Suprapubic skin (tissue), 4 donors: ENCODE results near the gene ACP6. TPM values are rescaled to one million over a fixed set of nuclear protein-coding genes. Genes with fewer than 3 reads are reported as not detected.

Source experiments
- DNase-seq, 2 donors: peaks; one replicate each; pipeline ENCODE4 v3.0.0-alpha.2; 2019; ENCODE audit warnings: low spot score in 2 of 2
- H3K27ac ChIP-seq: fragments of 200-600 bp; sonication (generic); one replicate; pipeline ENCODE4 v1.5.1; 2019
- H3K27me3 ChIP-seq: fragments of 200-600 bp; sonication (generic); one replicate; pipeline ENCODE4 v1.5.1; 2019
- H3K36me3 ChIP-seq: fragments of 200-600 bp; sonication (generic); one replicate; pipeline ENCODE4 v1.5.1; 2019
- H3K4me1 ChIP-seq: fragments of 200-600 bp; sonication (generic); one replicate; pipeline ENCODE4 v1.5.1; 2019
- H3K4me3 ChIP-seq: fragments of 200-600 bp; sonication (generic); one replicate; pipeline ENCODE4 v1.5.1; 2019; ENCODE audit warnings: mild to moderate bottlenecking
- H3K9me3 ChIP-seq: fragments of 200-600 bp; sonication (generic); one replicate; pipeline ENCODE4 v1.5.1; 2019
- CTCF ChIP-seq, 2 donors: fragments of 200-600 bp in 1 of 2; fragments of 450-650 bp in 1 of 2; sonication (generic) in 1 of 2; IDR thresholded peaks; one replicate each; pipeline ENCODE4 v1.5.1; 2016 to 2019; ENCODE audit warnings: antibody characterized with exemption in 2 of 2, mild to moderate bottlenecking in 1 of 2, moderate library complexity in 1 of 2
- EP300 ChIP-seq: sonication (generic); formaldehyde crosslinking; IDR thresholded peaks from one replicate; pipeline ENCODE4 v1.6.1; 2017; ENCODE audit warnings: antibody characterized with exemption
- POLR2A ChIP-seq, 2 donors: fragments of 450-650 bp; IDR thresholded peaks; one replicate each; pipeline ENCODE4 v1.6.1; 2017; ENCODE audit warnings: antibody characterized with exemption in 2 of 2, mild to moderate bottlenecking in 2 of 2, moderate library complexity in 2 of 2
- POLR2AphosphoS5 ChIP-seq, 3 donors: sonication (generic); formaldehyde crosslinking; IDR thresholded peaks; one replicate each; pipeline ENCODE4 v1.6.1; 2017; ENCODE audit warnings: antibody characterized with exemption in 3 of 3
- WGBS: methylation state at CpG from one replicate; pipeline ENCODE4 v1.1.5; 2018; 5-methylcytosine and 5-hydroxymethylcytosine counted together
- total RNA-seq, 4 donors: library from RNA; depleted of rRNA; stranded (reverse); fragments of >200 nt; gene quantifications; one replicate each; pipeline ENCODE4 v1.1.0, GENCODE V29; 2016

Gene ACP6
- total RNA-seq, 4 donors from 2014 or later: 10.4 to 46.2 (median 19.3) TPM

GRCh38 chr1:147598621-147599361 is 71.5 kb downstream of the ACP6 start:
- H3K4me3 ChIP-seq: peak overlapping the region; percentile 69
- no peaks in the 10 kb centered on the region for H3K9me3 ChIP-seq
- TF ChIP-seq POLR2AphosphoS5 (IDR thresholded peaks at IDR 0.05) (no peak), EP300 (no peak), CTCF (IDR thresholded peaks at IDR 0.05) (no peak), POLR2A (IDR thresholded peaks at IDR 0.05) (no peak)
- WGBS: 6% methylated on average over 26 of the region's 30 CpGs
- peaks cover 23% of the 10 kb centered on the region for H3K4me1 ChIP-seq
- H3K36me3 ChIP-seq: no peaks in the 10 kb centered on the region
- H3K27ac ChIP-seq: peak overlapping the region; percentile 84
- no peaks in the 10 kb centered on the region for H3K27me3 ChIP-seq
- peak; percentile 81 to 82 for DNase-seq

- TF ChIP-seq CTCF (IDR thresholded peaks at IDR 0.05) (no peak), POLR2A (IDR thresholded peaks at IDR 0.05) (no peak), EP300 (no peak), POLR2AphosphoS5 (IDR thresholded peaks at IDR 0.05) (no peak)
Measured at GRCh38 chr1:147597010-147597409, 73.3 kb downstream of the ACP6 start.

More at GRCh38 chr1:147597010-147597409, 73.3 kb downstream of the ACP6 start:
- Histone ChIP-seq H3K27ac (no peak overlapping the region), H3K4me1 (peaks cover 27% of the 10 kb centered on the region), H3K4me3 (no peak overlapping the region), H3K9me3 (no peaks in the 10 kb centered on the region), H3K36me3 (no peaks in the 10 kb centered on the region), H3K27me3 (no peaks in the 10 kb centered on the region)
- WGBS: 89% methylated on average over 1 of the region's 1 CpG
- DNase-seq: no peak

Other genes starting within 250 kb of the ACP6 start
- gene BCL9, start 129.0 kb downstream of the ACP6 start, total RNA-seq: 10 to 100 TPM; 11.3 to 22.7 (median 13.1) TPM
- 10 to 100 TPM in 1 of 4 donors, 1 to 10 TPM in 3; 1.8 to 11.7 (median 3.6) TPM for gene GJA5, start 90.1 kb upstream of the ACP6 start, total RNA-seq
- gene GJA8, start 232.3 kb upstream of the ACP6 start, total RNA-seq: not detected